Skin epidermis (tissue), 12 donors: ENCODE measurements around the gene MORN1.

Experiments used
- H3K27ac ChIP-seq, 21 experiments: fragments of 200-600 bp; sonication (generic) in 11 of 21; one replicate each; pipeline ENCODE4 v1.5.0; 2020; ENCODE audit warnings: mild to moderate bottlenecking in 3 of 21, inconsistent platforms in 2 of 21, moderate library complexity in 2 of 21
- H3K4me3 ChIP-seq, 7 experiments: fragments of 200-600 bp; sonication (generic) in 2 of 7; one replicate each; pipeline ENCODE4 v1.5.0; 2020; ENCODE audit warnings: inconsistent platforms in 2 of 7, mild to moderate bottlenecking in 2 of 7, moderate library complexity in 1 of 7

The MORN1 gene

GRCh38 chr1:2377751-2378440 is 13.5 kb downstream of the MORN1 start:
- no peak overlapping the region for H3K27ac ChIP-seq
- H3K4me3 ChIP-seq, result no peak overlapping the region

- H3K27ac ChIP-seq, result no peak overlapping the region
- no peak overlapping the region for H3K4me3 ChIP-seq
These were observed 14.3 kb downstream of the MORN1 start for GRCh38 chr1:2376931-2377672.

- Histone ChIP-seq H3K4me3 (no peak overlapping the region), H3K27ac (no peak overlapping the region)
These were observed 15.1 kb downstream of the MORN1 start for GRCh38 chr1:2376261-2376741.

GRCh38 chr1:2375923-2376260 is 15.5 kb downstream of the MORN1 start:
- no peak overlapping the region for H3K4me3 ChIP-seq
- H3K27ac ChIP-seq, result no peak overlapping the region

GRCh38 chr1:2375246-2375922 is 16.0 kb downstream of the MORN1 start:
- Histone ChIP-seq H3K4me3 (no peak overlapping the region), H3K27ac (no peak overlapping the region)

GRCh38 chr1:2374252-2375155 is 16.9 kb downstream of the MORN1 start:
- no peak overlapping the region for H3K27ac ChIP-seq
- H3K4me3 ChIP-seq, result no peak overlapping the region

GRCh38 chr1:2373551-2374251 is 17.7 kb downstream of the MORN1 start:
- no peak overlapping the region for H3K27ac ChIP-seq
- no peak overlapping the region for H3K4me3 ChIP-seq

- no peak overlapping the region for H3K4me3 ChIP-seq
- H3K27ac ChIP-seq, result no peak overlapping the region
These were observed 18.5 kb downstream of the MORN1 start for GRCh38 chr1:2372551-2373490.

GRCh38 chr1:2368053-2368744 is 23.2 kb downstream of the MORN1 start:
- no peak overlapping the region for H3K4me3 ChIP-seq
- H3K27ac ChIP-seq, result no peak overlapping the region

- Histone ChIP-seq H3K4me3 (no peak overlapping the region), H3K27ac (no peak overlapping the region)
These were observed 27.4 kb downstream of the MORN1 start for GRCh38 chr1:2363847-2364513.

GRCh38 chr1:2360588-2361364 is 30.6 kb downstream of the MORN1 start:
- H3K27ac ChIP-seq, result no peak overlapping the region

GRCh38 chr1:2358651-2359640 is 32.4 kb downstream of the MORN1 start:
- H3K4me3 ChIP-seq, result no peak overlapping the region
- H3K27ac ChIP-seq, result no peak overlapping the region

More at GRCh38 chr1:2360588-2361364, 30.6 kb downstream of the MORN1 start:
- no peak overlapping the region for H3K4me3 ChIP-seq

GRCh38 chr1:2358072-2358471 is 33.3 kb downstream of the MORN1 start:
- Histone ChIP-seq H3K4me3 (no peak overlapping the region), H3K27ac (no peak overlapping the region)

- no peak overlapping the region for H3K4me3 ChIP-seq
These were observed 34.2 kb downstream of the MORN1 start for GRCh38 chr1:2356911-2357845.

More at GRCh38 chr1:2356911-2357845, 34.2 kb downstream of the MORN1 start:
- peak overlapping the region in 1 of 21 experiments; percentile 5 for H3K27ac ChIP-seq
